ENCODE measurements around the gene PER2.
A peak's percentile ranks its signal among the peaks of the same experiment; 100 is the strongest.

Gene PER2

GRCh38 chr2:238242731-238243495 lies 45.5 kb downstream of the PER2 start:
- Histone ChIP-seq H3K9ac (ENCODE audit: low read length in 2 of 2) (no peak overlapping the region), H3K4me3 (ENCODE audit: low read length in 2 of 2) (no peak overlapping the region), H3K4me1 (ENCODE audit: control insufficient read depth, insufficient read depth, low read length) (peaks cover 30% of the 10 kb centered on the region), H3K36me3 (ENCODE audit: control insufficient read depth in 2 of 2, insufficient read depth in 2 of 2, low read length in 2 of 2) (peaks cover 13 to 17% of the 10 kb centered on the region in 2 donors), H3K27me3 (ENCODE audit: control insufficient read depth in 1 of 2, insufficient read depth in 2 of 2, low read length in 2 of 2) (no peaks in the 10 kb centered on the region), H3K27ac (ENCODE audit: low read length) (peak overlapping the region; percentile 58), H3K9me3 (ENCODE audit: control insufficient read depth in 2 of 2, low read length in 2 of 2) (no peaks in the 10 kb centered on the region)

- Histone ChIP-seq H3K36me3 (ENCODE audit: control insufficient read depth in 2 of 2, insufficient read depth in 2 of 2, low read length in 2 of 2) (peaks cover 9% of the 10 kb centered on the region in 2 donors), H3K9ac (ENCODE audit: low read length in 2 of 2) (no peak overlapping the region), H3K4me3 (ENCODE audit: low read length in 2 of 2) (no peak overlapping the region), H3K27ac (ENCODE audit: low read length) (peak overlapping the region; percentile 58), H3K4me1 (ENCODE audit: control insufficient read depth, insufficient read depth, low read length) (peaks cover 30% of the 10 kb centered on the region), H3K9me3 (ENCODE audit: control insufficient read depth in 2 of 2, low read length in 2 of 2) (no peaks in the 10 kb centered on the region), H3K27me3 (ENCODE audit: control insufficient read depth in 1 of 2, insufficient read depth in 2 of 2, low read length in 2 of 2) (no peaks in the 10 kb centered on the region)
Observed at GRCh38 chr2:238241970-238242369, 46.4 kb downstream of the PER2 start.

GRCh38 chr2:238240757-238241711 lies 47.4 kb downstream of the PER2 start:
- Histone ChIP-seq H3K9me3 (ENCODE audit: control insufficient read depth in 2 of 2, low read length in 2 of 2) (no peaks in the 10 kb centered on the region), H3K27ac (ENCODE audit: low read length) (no peak overlapping the region), H3K27me3 (ENCODE audit: control insufficient read depth in 1 of 2, insufficient read depth in 2 of 2, low read length in 2 of 2) (no peaks in the 10 kb centered on the region), H3K9ac (ENCODE audit: low read length in 2 of 2) (no peak overlapping the region), H3K36me3 (ENCODE audit: control insufficient read depth in 2 of 2, insufficient read depth in 2 of 2, low read length in 2 of 2) (peaks cover 6 to 9% of the 10 kb centered on the region in 2 donors), H3K4me3 (ENCODE audit: low read length in 2 of 2) (peak overlapping the region in 1 of 2 donors; percentile 8), H3K4me1 (ENCODE audit: control insufficient read depth, insufficient read depth, low read length) (peaks cover 30% of the 10 kb centered on the region)

- H3K9ac ChIP-seq (ENCODE audit: low read length in 2 of 2), result peak within 1 kb of the TSS in 1 of 2 donors; percentile 42
- H3K4me3 ChIP-seq (ENCODE audit: low read length in 2 of 2), result peak within 1 kb of the TSS; percentile 43 to 77
- H3K27ac ChIP-seq (ENCODE audit: low read length), result no peak within 1 kb of the TSS
- no peaks in the 10 kb centered on the region for H3K9me3 ChIP-seq (ENCODE audit: control insufficient read depth in 2 of 2, low read length in 2 of 2)
- H3K36me3 ChIP-seq (ENCODE audit: control insufficient read depth in 2 of 2, insufficient read depth in 2 of 2, low read length in 2 of 2), result peaks cover 1 to 5% of the 10 kb centered on the region in 2 donors
- H3K4me1 ChIP-seq (ENCODE audit: control insufficient read depth, insufficient read depth, low read length), result peaks cover 30% of the 10 kb centered on the region
- H3K27me3 ChIP-seq (ENCODE audit: control insufficient read depth in 1 of 2, insufficient read depth in 2 of 2, low read length in 2 of 2), result no peaks in the 10 kb centered on the region
Observed at GRCh38 chr2:238239863-238240756, 48.3 kb downstream of the PER2 start, which contains the start of gene HES6. TSS of gene HES6 (minus strand) at chr2:238240038. CDS start at chr2:238239905, 133 bp downstream.

GRCh38 chr2:238239543-238239862 lies 48.9 kb downstream of the PER2 start:
- peak overlapping the region; percentile 40 to 77 for H3K4me3 ChIP-seq (ENCODE audit: low read length in 2 of 2)
- H3K4me1 ChIP-seq (ENCODE audit: control insufficient read depth, insufficient read depth, low read length), result peaks cover 33% of the 10 kb centered on the region
- no peak overlapping the region for H3K27ac ChIP-seq (ENCODE audit: low read length)
- H3K9ac ChIP-seq (ENCODE audit: low read length in 2 of 2), result peak overlapping the region in 1 of 2 donors; percentile 42
- no peaks in the 10 kb centered on the region for H3K27me3 ChIP-seq (ENCODE audit: control insufficient read depth in 1 of 2, insufficient read depth in 2 of 2, low read length in 2 of 2)
- peaks cover 0 to 3% of the 10 kb centered on the region in 2 donors for H3K36me3 ChIP-seq (ENCODE audit: control insufficient read depth in 2 of 2, insufficient read depth in 2 of 2, low read length in 2 of 2)
- H3K9me3 ChIP-seq (ENCODE audit: control insufficient read depth in 2 of 2, low read length in 2 of 2), result no peaks in the 10 kb centered on the region

- H3K27ac ChIP-seq (ENCODE audit: low read length), result no peak overlapping the region
- H3K36me3 ChIP-seq (ENCODE audit: control insufficient read depth in 2 of 2, insufficient read depth in 2 of 2, low read length in 2 of 2), result no peaks in the 10 kb centered on the region
- no peaks in the 10 kb centered on the region for H3K27me3 ChIP-seq (ENCODE audit: control insufficient read depth in 1 of 2, insufficient read depth in 2 of 2, low read length in 2 of 2)
- H3K9me3 ChIP-seq (ENCODE audit: control insufficient read depth in 2 of 2, low read length in 2 of 2), result no peaks in the 10 kb centered on the region
- H3K9ac ChIP-seq (ENCODE audit: low read length in 2 of 2), result no peak overlapping the region
- H3K4me3 ChIP-seq (ENCODE audit: low read length in 2 of 2), result peak overlapping the region; percentile 22 to 64
- peaks cover 35% of the 10 kb centered on the region for H3K4me1 ChIP-seq (ENCODE audit: control insufficient read depth, insufficient read depth, low read length)
Observed at GRCh38 chr2:238238766-238239542, 49.5 kb downstream of the PER2 start.

- H3K27me3 ChIP-seq (ENCODE audit: control insufficient read depth in 1 of 2, insufficient read depth in 2 of 2, low read length in 2 of 2), result no peaks in the 10 kb centered on the region
Observed at GRCh38 chr2:238238311-238238765, 50.1 kb downstream of the PER2 start.

GRCh38 chr2:238237431-238238135 lies 50.8 kb downstream of the PER2 start:
- no peak overlapping the region for H3K4me3 ChIP-seq (ENCODE audit: low read length in 2 of 2)
- no peak overlapping the region for H3K9ac ChIP-seq (ENCODE audit: low read length in 2 of 2)
- no peak overlapping the region for H3K27ac ChIP-seq (ENCODE audit: low read length)
- no peaks in the 10 kb centered on the region for H3K27me3 ChIP-seq (ENCODE audit: control insufficient read depth in 1 of 2, insufficient read depth in 2 of 2, low read length in 2 of 2)
- H3K9me3 ChIP-seq (ENCODE audit: control insufficient read depth in 2 of 2, low read length in 2 of 2), result no peaks in the 10 kb centered on the region
- H3K36me3 ChIP-seq (ENCODE audit: control insufficient read depth in 2 of 2, insufficient read depth in 2 of 2, low read length in 2 of 2), result no peaks in the 10 kb centered on the region
- H3K4me1 ChIP-seq (ENCODE audit: control insufficient read depth, insufficient read depth, low read length), result peaks cover 27% of the 10 kb centered on the region

More at GRCh38 chr2:238238311-238238765, 50.1 kb downstream of the PER2 start:
- no peak overlapping the region for H3K9ac ChIP-seq (ENCODE audit: low read length in 2 of 2)
- H3K4me1 ChIP-seq (ENCODE audit: control insufficient read depth, insufficient read depth, low read length), result peaks cover 34% of the 10 kb centered on the region
- H3K36me3 ChIP-seq (ENCODE audit: control insufficient read depth in 2 of 2, insufficient read depth in 2 of 2, low read length in 2 of 2), result no peaks in the 10 kb centered on the region
- no peak overlapping the region for H3K4me3 ChIP-seq (ENCODE audit: low read length in 2 of 2)
- no peak overlapping the region for H3K27ac ChIP-seq (ENCODE audit: low read length)
- no peaks in the 10 kb centered on the region for H3K9me3 ChIP-seq (ENCODE audit: control insufficient read depth in 2 of 2, low read length in 2 of 2)

GRCh38 chr2:238236571-238236970 lies 51.8 kb downstream of the PER2 start:
- Histone ChIP-seq H3K27me3 (ENCODE audit: control insufficient read depth in 1 of 2, insufficient read depth in 2 of 2, low read length in 2 of 2) (no peaks in the 10 kb centered on the region), H3K9ac (ENCODE audit: low read length in 2 of 2) (no peak overlapping the region), H3K4me1 (ENCODE audit: control insufficient read depth, insufficient read depth, low read length) (peaks cover 27% of the 10 kb centered on the region), H3K9me3 (ENCODE audit: control insufficient read depth in 2 of 2, low read length in 2 of 2) (no peaks in the 10 kb centered on the region), H3K27ac (ENCODE audit: low read length) (no peak overlapping the region), H3K36me3 (ENCODE audit: control insufficient read depth in 2 of 2, insufficient read depth in 2 of 2, low read length in 2 of 2) (no peaks in the 10 kb centered on the region), H3K4me3 (ENCODE audit: low read length in 2 of 2) (no peak overlapping the region)

Data from stomach smooth muscle (tissue), 2 donors.